ENCODE measurements around the gene FGF23. TPM values are rescaled to one million over a fixed set of nuclear protein-coding genes. Genes with fewer than 3 reads are reported as not detected.

The FGF23 gene
- total RNA-seq, 6 experiments from 2014 or later = 0.33 to 41.0 (median 1.2) TPM; not detected in 1

DNA sequence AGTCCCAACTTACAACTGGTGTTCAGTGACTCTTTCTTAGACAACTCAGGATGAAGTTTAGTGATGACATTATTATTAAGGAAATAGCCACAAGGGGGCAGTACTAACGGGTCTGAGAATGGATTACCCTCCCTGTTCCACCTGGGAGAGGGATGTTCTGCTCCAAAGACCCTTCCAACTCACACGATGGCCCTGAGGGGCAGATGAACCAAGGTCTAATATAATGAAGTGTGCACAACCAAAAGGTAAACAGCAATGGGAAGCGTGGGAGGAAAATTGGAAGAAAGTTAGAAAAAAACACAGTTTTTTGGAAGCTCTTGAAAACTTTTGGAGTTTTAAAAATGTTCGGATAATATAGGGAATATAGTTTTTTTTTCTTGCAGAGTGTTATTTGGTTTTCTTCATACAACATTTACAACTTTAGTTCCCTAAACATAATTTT, 42.1 kb upstream of the FGF23 start:
- ATAC-seq = peak; percentile 63 to 68 (median 65)
- WGBS (ENCODE audit: insufficient coverage, low coverage, low lambda C conversion rate, missing lambda C conversion rate) = 24% methylated on average over 4 of the region's 4 CpGs
- H3K36me3 ChIP-seq = no peaks in the 10 kb centered on the region
- intact Hi-C loops (cut with DNase I) = no loop called here
- DNase-seq = no peak
- no peaks in the 10 kb centered on the region for H3K9me3 ChIP-seq
- no peak for TF ChIP-seq POLR2A (IDR thresholded peaks at IDR 0.05)
- TF ChIP-seq, protein P1, sequence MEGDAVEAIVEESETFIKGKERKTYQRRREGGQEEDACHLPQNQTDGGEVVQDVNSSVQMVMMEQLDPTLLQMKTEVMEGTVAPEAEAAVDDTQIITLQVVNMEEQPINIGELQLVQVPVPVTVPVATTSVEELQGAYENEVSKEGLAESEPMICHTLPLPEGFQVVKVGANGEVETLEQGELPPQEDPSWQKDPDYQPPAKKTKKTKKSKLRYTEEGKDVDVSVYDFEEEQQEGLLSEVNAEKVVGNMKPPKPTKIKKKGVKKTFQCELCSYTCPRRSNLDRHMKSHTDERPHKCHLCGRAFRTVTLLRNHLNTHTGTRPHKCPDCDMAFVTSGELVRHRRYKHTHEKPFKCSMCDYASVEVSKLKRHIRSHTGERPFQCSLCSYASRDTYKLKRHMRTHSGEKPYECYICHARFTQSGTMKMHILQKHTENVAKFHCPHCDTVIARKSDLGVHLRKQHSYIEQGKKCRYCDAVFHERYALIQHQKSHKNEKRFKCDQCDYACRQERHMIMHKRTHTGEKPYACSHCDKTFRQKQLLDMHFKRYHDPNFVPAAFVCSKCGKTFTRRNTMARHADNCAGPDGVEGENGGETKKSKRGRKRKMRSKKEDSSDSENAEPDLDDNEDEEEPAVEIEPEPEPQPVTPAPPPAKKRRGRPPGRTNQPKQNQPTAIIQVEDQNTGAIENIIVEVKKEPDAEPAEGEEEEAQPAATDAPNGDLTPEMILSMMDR (IDR thresholded peaks at IDR 0.05) = peak; percentile 39 to 70 (median 64)
- H3K27me3 ChIP-seq = no peaks in the 10 kb centered on the region
- no peaks in the 10 kb centered on the region for H3K4me1 ChIP-seq
- no peak overlapping the region for H3K4me3 ChIP-seq
- no peak overlapping the region for H3K27ac ChIP-seq

DNA sequence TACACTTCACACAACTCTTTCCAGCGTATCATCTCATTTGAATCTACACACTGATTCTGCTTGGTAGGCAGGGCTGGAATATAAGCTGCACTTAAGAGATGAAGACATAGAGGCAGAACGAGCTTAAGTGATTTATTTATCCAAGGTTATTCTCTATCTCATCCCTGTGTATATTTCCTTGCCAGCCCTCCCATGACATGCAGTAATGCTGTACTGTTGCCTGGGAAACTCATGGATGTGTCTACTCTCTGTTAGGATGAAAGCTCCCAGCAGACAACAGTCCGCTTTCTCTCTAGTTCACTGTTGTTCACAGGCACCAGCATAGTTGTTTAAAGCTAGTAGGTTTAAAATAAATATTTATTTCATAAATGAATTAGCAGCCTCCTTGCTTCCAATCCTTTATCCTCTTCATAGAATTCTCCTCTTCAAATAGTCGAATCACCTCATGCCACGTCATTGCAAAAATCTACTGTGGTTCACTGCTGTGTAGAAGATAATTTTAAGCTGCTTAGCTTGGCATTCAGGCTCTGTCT, 40.7 kb upstream of the FGF23 start:
- no peak for ATAC-seq
- no peak for DNase-seq

DNA sequence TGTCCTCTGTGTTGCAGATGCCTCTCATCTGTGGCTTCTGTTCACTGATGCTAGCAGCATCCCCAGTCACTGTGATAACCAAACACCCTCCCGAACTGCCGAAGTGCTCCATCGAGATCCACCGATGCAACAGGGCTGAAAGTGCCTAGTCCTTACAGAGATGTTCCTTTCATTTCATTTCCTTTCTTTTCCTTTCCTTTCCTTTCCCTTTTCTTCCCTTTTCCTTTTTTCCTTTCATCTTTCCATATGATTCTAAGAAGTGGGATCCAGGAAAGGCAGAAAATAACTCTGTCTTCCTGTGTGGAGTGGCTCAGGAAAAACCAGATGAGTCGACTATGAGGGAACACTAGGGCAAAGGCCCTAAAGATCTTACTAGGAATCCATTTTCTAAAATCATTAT, 39.4 kb upstream of the FGF23 start:
- Histone ChIP-seq H3K4me1 (no peaks in the 10 kb centered on the region), H3K9me3 (no peaks in the 10 kb centered on the region), H3K27me3 (no peaks in the 10 kb centered on the region), H3K27ac (no peak overlapping the region), H3K36me3 (no peaks in the 10 kb centered on the region), H3K4me3 (no peak overlapping the region)
- intact Hi-C loops (cut with DNase I) = no loop called here
- ATAC-seq (no peak), DNase-seq (no peak)
- no peak for TF ChIP-seq POLR2A (IDR thresholded peaks at IDR 0.05)
- TF ChIP-seq, protein P1 (IDR thresholded peaks at IDR 0.05) = no peak
- WGBS (ENCODE audit: insufficient coverage, low coverage, low lambda C conversion rate, missing lambda C conversion rate) = 44% methylated on average over 5 of the region's 5 CpGs

More for the DNA sequence above, 40.7 kb upstream of the FGF23 start:
- Histone ChIP-seq H3K4me1 (no peaks in the 10 kb centered on the region), H3K4me3 (no peak overlapping the region), H3K9me3 (no peaks in the 10 kb centered on the region), H3K36me3 (no peaks in the 10 kb centered on the region), H3K27me3 (no peaks in the 10 kb centered on the region), H3K27ac (no peak overlapping the region)
- WGBS (ENCODE audit: insufficient coverage, low coverage, low lambda C conversion rate, missing lambda C conversion rate) = 73% methylated on average over 5 of the region's 5 CpGs
- intact Hi-C loops (cut with DNase I) = no loop called here
- TF ChIP-seq, protein P1 (IDR thresholded peaks at IDR 0.05) = no peak
- TF ChIP-seq POLR2A (IDR thresholded peaks at IDR 0.05) = no peak

DNA sequence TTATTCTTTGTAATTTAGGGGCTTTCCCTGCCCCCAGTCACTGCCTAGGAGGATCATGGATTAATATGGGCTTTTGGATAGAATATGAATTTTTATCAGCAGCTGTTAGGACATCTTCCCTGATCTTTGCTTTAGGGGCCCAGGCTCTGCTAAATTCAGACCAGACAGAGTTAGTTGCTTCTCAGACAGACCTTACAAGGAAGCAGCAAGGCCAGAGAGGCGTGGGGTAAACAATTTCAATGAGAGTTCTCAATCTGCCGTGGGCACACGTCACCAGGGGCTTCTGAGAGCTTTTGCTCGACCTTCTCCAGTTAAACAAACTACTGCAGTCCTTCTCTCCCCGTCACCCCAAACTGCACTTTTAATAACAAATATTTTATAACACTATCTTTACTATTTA, 38.4 kb upstream of the FGF23 start:
- intact Hi-C loops (cut with DNase I) = no loop called here
- H3K9me3 ChIP-seq = no peaks in the 10 kb centered on the region
- DNase-seq (no peak), ATAC-seq (no peak)
- no peaks in the 10 kb centered on the region for H3K4me1 ChIP-seq
- 34% methylated on average over 5 of the region's 5 CpGs for WGBS (ENCODE audit: insufficient coverage, low coverage, low lambda C conversion rate, missing lambda C conversion rate)
- no peaks in the 10 kb centered on the region for H3K27me3 ChIP-seq
- no peaks in the 10 kb centered on the region for H3K36me3 ChIP-seq
- H3K4me3 ChIP-seq = no peak overlapping the region
- TF ChIP-seq, protein P1 (IDR thresholded peaks at IDR 0.05) = no peak
- no peak for TF ChIP-seq POLR2A (IDR thresholded peaks at IDR 0.05)
- H3K27ac ChIP-seq = no peak overlapping the region
